ENCODE results near the gene NOS1AP.
A peak's percentile ranks its signal among the peaks of the same experiment; 100 is the strongest.

The NOS1AP gene

DNA sequence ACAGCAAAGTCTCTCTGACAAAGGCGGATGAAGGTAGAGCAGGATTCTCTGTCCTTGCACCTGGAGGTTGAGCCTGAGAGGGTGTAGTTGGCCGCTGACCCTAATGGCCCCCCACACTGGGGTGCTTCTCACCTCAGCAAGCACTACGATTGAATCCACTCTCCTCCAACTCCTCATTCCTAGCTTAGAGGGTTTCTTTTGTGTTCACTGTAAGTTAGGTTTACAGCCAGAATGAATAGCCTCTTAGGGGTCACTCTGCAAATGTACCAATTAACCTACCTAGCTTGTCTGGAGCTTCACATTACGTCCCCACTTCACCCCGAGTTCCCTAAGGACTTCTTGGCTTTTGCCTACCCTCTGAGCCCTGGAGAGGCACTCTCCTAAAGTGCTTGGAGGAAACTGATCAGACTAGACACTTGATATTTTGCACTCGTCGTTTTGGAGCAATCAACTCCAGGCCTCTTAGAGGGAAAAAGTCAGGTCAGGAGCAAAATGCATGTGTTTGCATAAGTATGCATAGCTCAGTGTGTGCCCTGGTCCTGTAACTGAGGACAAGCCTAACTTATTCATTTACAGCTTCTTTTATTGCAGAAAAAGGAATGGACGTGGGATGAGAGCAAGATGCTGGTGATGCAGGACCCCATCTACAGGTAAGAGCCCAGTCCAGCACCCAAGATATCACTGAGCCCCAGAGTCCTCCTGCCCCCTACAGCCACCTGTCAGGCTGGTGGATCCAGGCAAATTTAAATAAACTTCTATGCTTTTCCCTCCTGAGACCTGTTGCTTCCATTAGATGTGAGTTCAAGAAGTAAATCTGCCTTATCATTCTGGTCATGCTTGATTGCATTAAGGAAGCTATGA, 230.8 kb downstream of the NOS1AP start:
- peaks cover 24% of the 10 kb centered on the region for H3K4me1 ChIP-seq (ENCODE audit: insufficient read depth, low read length, poor library complexity, severe bottlenecking)
- H3K36me3 ChIP-seq (ENCODE audit: insufficient read depth, low read length), result no peaks in the 10 kb centered on the region
- H3K9me2 ChIP-seq (replicated peaks; ENCODE audit: low read depth, low read length), result no peaks in the 10 kb centered on the region
- no peaks in the 10 kb centered on the region for H3K9me3 ChIP-seq (ENCODE audit: insufficient read depth, low read depth, low read length)
- no peak overlapping the region for H3K4me2 ChIP-seq (ENCODE audit: low read depth, low read length, poor library complexity, severe bottlenecking)
- no peak overlapping the region for H2AFZ ChIP-seq (ENCODE audit: low read length)
- no peaks in the 10 kb centered on the region for H3F3A ChIP-seq (ENCODE audit: low read depth)
- no peaks in the 10 kb centered on the region for H3K79me2 ChIP-seq (ENCODE audit: insufficient read depth, low read length)
- TF ChIP-seq CTCF (conservative IDR thresholded peaks at IDR 0.05; ENCODE audit: low read length) (0 out of 2 replicates have a peak, but pooled peaks have one; percentile 15), EZH2phosphoT487 (IDR thresholded peaks at IDR 0.05; ENCODE audit: borderline replicate concordance) (no peak)
- no peaks in the 10 kb centered on the region for H4K20me1 ChIP-seq (ENCODE audit: insufficient read depth, low read length, poor library complexity, severe bottlenecking)
- H3K27me3 ChIP-seq (ENCODE audit: insufficient read depth, low read length, poor library complexity, severe bottlenecking), result no peaks in the 10 kb centered on the region
- H3K9ac ChIP-seq (ENCODE audit: low read depth, low read length, poor library complexity, severe bottlenecking), result no peak overlapping the region
- no peak overlapping the region for H3K4me3 ChIP-seq (ENCODE audit: low read length, poor library complexity, severe bottlenecking)

GRCh38 chr1:162301696-162302095, 232.2 kb downstream of the NOS1AP start:
- peaks cover 24% of the 10 kb centered on the region for H3K4me1 ChIP-seq (ENCODE audit: insufficient read depth, low read length, poor library complexity, severe bottlenecking)
- H3K4me3 ChIP-seq (ENCODE audit: low read length, poor library complexity, severe bottlenecking), result no peak overlapping the region
- no peaks in the 10 kb centered on the region for H3F3A ChIP-seq (ENCODE audit: low read depth)
- H4K20me1 ChIP-seq (ENCODE audit: insufficient read depth, low read length, poor library complexity, severe bottlenecking), result no peaks in the 10 kb centered on the region
- TF ChIP-seq EZH2phosphoT487 (IDR thresholded peaks at IDR 0.05; ENCODE audit: borderline replicate concordance) (no peak), CTCF (conservative IDR thresholded peaks at IDR 0.05; ENCODE audit: low read length) (no peak)
- no peaks in the 10 kb centered on the region for H3K9me3 ChIP-seq (ENCODE audit: insufficient read depth, low read depth, low read length)
- no peaks in the 10 kb centered on the region for H3K79me2 ChIP-seq (ENCODE audit: insufficient read depth, low read length)
- no peak overlapping the region for H3K9ac ChIP-seq (ENCODE audit: low read depth, low read length, poor library complexity, severe bottlenecking)
- no peaks in the 10 kb centered on the region for H3K36me3 ChIP-seq (ENCODE audit: insufficient read depth, low read length)
- no peak overlapping the region for H2AFZ ChIP-seq (ENCODE audit: low read length)
- H3K9me2 ChIP-seq (replicated peaks; ENCODE audit: low read depth, low read length), result no peaks in the 10 kb centered on the region
- H3K27me3 ChIP-seq (ENCODE audit: insufficient read depth, low read length, poor library complexity, severe bottlenecking), result no peaks in the 10 kb centered on the region
- H3K4me2 ChIP-seq (ENCODE audit: low read depth, low read length, poor library complexity, severe bottlenecking), result no peak overlapping the region

GRCh38 chr1:162302306-162303003, 233.0 kb downstream of the NOS1AP start:
- no peak overlapping the region for H3K4me3 ChIP-seq (ENCODE audit: low read length, poor library complexity, severe bottlenecking)
- peaks cover 17% of the 10 kb centered on the region for H3K4me1 ChIP-seq (ENCODE audit: insufficient read depth, low read length, poor library complexity, severe bottlenecking)
- H4K20me1 ChIP-seq (ENCODE audit: insufficient read depth, low read length, poor library complexity, severe bottlenecking), result no peaks in the 10 kb centered on the region
- H3K36me3 ChIP-seq (ENCODE audit: insufficient read depth, low read length), result no peaks in the 10 kb centered on the region
- TF ChIP-seq EZH2phosphoT487 (IDR thresholded peaks at IDR 0.05; ENCODE audit: borderline replicate concordance) (no peak), CTCF (conservative IDR thresholded peaks at IDR 0.05; ENCODE audit: low read length) (no peak)
- H3K79me2 ChIP-seq (ENCODE audit: insufficient read depth, low read length), result no peaks in the 10 kb centered on the region
- H3K9me3 ChIP-seq (ENCODE audit: insufficient read depth, low read depth, low read length), result no peaks in the 10 kb centered on the region
- H3K4me2 ChIP-seq (ENCODE audit: low read depth, low read length, poor library complexity, severe bottlenecking), result no peak overlapping the region
- H3K9me2 ChIP-seq (replicated peaks; ENCODE audit: low read depth, low read length), result no peaks in the 10 kb centered on the region
- no peak overlapping the region for H3K9ac ChIP-seq (ENCODE audit: low read depth, low read length, poor library complexity, severe bottlenecking)
- no peak overlapping the region for H2AFZ ChIP-seq (ENCODE audit: low read length)
- no peaks in the 10 kb centered on the region for H3F3A ChIP-seq (ENCODE audit: low read depth)
- no peaks in the 10 kb centered on the region for H3K27me3 ChIP-seq (ENCODE audit: insufficient read depth, low read length, poor library complexity, severe bottlenecking)
